Neural progenitor cell (in vitro differentiated cells): Measurements from ENCODE around the gene MEG3.

Experiments used
- EZH2phosphoT487 ChIP-seq: fragments of 200-600 bp; sonication (generic); IDR thresholded peaks from 2 replicates; pipeline ENCODE4 v1.6.1; 2017; ENCODE audit warnings: antibody characterized with exemption
- TF ChIP-seq, protein P1 (sequence below): fragments of 200-600 bp; sonication (generic); IDR thresholded peaks from 2 replicates; pipeline ENCODE4 v1.5.1; 2017; ENCODE audit warnings: antibody characterized with exemption, mild to moderate bottlenecking

DNA sequence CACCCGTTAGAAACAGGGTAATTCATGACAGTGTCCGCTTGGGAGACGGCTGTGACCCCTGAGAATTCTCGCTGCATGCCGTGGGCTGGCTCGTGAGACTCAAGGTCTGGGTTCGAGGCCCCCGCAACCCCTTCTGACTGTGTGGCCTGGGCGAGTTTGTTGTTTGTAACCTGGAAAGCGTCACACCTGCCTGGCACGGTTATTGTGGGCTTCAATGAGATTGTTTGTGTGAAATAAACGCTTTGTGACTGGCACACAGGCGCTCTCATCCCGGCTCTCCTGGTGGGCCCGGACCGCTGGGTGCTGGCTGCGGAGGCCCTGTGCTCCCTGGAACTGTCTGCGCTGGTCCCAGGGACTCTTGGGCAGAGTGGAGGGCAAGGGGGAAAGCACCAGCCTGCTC, 33.9 kb downstream of the MEG3 start:
- TF ChIP-seq EZH2phosphoT487: no peak
- TF ChIP-seq, protein P1, sequence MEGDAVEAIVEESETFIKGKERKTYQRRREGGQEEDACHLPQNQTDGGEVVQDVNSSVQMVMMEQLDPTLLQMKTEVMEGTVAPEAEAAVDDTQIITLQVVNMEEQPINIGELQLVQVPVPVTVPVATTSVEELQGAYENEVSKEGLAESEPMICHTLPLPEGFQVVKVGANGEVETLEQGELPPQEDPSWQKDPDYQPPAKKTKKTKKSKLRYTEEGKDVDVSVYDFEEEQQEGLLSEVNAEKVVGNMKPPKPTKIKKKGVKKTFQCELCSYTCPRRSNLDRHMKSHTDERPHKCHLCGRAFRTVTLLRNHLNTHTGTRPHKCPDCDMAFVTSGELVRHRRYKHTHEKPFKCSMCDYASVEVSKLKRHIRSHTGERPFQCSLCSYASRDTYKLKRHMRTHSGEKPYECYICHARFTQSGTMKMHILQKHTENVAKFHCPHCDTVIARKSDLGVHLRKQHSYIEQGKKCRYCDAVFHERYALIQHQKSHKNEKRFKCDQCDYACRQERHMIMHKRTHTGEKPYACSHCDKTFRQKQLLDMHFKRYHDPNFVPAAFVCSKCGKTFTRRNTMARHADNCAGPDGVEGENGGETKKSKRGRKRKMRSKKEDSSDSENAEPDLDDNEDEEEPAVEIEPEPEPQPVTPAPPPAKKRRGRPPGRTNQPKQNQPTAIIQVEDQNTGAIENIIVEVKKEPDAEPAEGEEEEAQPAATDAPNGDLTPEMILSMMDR: no peak
